ENCODE results near the gene TEP1. TPM values are rescaled to one million over a fixed set of nuclear protein-coding genes. Genes with fewer than 3 reads are reported as not detected.
"Not testable (repeated sequence)": the region's sequence is repeated elsewhere in the genome, so short reads cannot be mapped to it uniquely, and the experiment has no call there.

TEP1 gene
- total RNA-seq = 10 to 100 TPM; 13.1 to 17.1 TPM
- long read RNA-seq = 0 reads

DNA sequence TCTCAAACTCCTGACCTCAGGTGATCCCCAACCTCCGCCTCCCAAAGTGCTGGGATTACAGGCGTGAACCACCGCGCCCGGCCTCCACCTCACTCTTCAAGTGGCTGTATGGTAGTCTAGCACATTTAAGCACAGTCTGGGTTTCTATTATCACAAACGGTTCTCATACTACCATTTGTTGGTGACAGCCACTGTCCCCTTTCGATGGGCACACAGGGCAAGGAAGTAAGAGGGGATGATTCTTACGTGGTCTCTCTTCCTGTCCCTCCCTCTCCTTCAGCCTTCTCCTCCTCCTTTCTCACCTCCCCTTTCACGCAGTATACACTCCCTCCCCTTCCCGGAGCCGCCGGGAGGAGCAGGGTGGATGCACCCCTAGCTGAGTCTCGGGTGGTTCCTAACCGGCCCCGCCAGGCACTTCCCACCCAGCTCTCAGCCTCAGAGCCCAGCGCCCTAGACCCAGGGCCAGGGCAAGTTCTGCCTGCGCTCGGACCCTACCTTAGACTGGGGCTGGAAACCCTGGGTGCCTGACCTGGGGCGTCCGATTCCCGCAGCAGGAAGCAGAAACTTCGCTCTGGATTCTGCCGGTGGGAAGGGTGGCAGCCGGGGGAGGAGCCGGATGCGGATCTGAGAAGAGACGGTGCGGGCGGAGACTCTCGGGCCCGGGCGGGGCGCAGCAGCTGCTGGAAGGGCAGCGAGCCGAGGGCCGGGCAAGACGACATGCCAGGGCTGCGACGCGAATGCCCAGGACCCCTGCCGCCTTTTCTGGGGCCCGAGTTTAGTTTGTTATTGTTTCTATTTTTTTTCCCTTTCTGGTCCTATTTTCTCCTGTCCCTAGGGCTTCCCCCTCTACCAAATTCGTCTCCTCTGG lies at the start of gene TEP1:
TEP1 (minus strand) TSS at position 626 of the 868 bp plus-strand sequence. CDS start 5,062 bp downstream, outside the sequence.
- DNase-seq = peak; percentile 94
- ATAC-seq = peak; percentile 97
- intact Hi-C loops (cut with DNase I) = loop anchor here (2.0 to 5.0 kb wide), 4 partner anchors 42 to 269 kb away; partner anchors contain the start of genes APEX1 (in 1 of the 2), OSGEP (in 1 of the 2) and RNASE4 (in 1 of the 2)

DNA sequence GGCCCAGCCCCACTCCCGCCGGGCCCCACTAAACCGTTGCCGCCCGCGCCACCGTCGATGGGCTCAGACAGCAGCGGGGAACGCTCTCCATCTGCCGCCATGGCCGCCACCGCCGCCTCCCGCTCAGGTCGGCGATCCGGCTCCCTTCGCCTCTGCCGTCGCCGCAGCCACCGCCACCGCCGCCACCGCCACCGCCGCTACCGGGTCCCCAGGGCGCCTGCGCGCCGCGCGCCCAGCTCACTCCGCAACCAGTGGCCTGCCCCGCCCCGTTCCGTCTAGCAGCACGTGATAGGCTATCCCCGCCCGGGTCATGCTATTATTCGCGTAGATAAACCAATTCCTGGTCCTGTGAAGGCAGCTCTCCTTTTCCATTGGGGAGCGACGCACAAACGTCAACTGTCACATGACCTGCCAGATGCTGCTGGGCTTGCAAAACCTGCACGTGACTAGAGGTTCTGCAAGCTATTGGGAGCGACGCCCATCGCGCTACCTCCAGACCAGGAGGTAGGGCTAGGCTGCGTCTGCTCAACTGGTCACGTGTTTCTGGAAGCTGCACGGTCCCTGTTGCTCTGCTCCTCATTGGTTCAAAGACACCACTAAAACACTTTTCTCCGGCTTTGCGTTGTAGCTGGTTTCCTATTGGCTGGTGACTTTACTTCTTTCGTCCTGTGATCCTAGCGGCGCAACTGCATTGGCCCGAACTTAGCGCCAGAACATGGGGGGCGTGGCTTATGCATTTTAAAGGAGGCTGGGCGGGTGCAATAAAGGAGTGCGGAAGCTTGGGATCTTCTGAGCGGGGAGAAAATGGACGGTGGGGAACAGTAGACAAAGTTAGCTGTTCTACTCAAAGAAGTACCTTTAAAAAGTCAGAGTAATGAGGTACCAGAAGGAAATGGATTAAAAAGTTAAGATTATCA lies 48.2 kb upstream of the TEP1 start, which contains the start of gene PIP4P1:
PIP4P1 (minus strand) TSS at position 210 of the 917 bp plus-strand sequence; CDS start at position 101, 109 bp downstream.
- ATAC-seq = peak; percentile 96 to 97
- DNase-seq = peak; percentile 99
- intact Hi-C loops (cut with DNase I) = loop anchor here in 1 of 2 donors (10.0 kb wide), 1 partner anchor 117 kb away; the partner anchor contains the start of gene PARP2

DNA sequence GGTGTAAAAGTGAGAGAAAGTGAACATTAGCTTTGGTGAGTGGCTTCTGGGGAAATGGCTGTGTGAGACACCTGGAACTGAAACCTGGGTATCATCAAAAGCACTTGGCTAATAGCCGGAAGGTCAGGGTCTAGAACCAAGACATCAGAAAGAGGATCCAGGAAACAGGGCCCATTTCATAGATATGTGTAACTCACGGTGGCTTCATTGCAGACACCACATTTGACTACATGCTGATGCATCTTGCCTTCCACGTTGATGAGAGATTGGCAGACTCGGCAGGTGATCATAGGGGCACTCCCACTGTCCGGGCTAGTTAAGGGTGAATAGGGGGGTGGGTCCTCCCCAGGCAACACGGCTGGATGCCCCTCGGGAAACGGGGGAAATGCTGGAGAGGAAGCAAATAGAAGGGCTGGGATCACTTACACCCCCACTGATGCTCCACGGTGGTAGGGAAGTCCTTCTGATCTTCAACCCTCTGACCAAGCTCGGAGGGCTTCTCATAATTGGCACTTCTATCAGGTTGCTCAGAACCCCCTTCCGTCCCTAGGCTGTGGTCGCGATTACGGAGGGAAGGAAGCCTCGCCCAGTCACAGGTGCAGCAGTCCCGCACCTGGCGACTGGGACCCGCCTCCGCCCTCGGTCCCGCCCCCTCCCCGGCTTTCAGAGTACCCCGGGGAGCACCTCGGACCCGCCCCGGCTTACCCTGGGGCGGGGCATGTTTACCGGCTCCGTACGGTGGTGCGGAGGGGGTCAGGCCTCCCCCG lies 47.3 kb upstream of the TEP1 start:
- DNase-seq (no peak), ATAC-seq (peak; percentile 0 to 20)
- intact Hi-C loops (cut with DNase I) = loop anchor here in 1 of 2 donors (10.0 kb wide), 1 partner anchor 116 kb away; the partner anchor contains the start of gene PARP2

DNA sequence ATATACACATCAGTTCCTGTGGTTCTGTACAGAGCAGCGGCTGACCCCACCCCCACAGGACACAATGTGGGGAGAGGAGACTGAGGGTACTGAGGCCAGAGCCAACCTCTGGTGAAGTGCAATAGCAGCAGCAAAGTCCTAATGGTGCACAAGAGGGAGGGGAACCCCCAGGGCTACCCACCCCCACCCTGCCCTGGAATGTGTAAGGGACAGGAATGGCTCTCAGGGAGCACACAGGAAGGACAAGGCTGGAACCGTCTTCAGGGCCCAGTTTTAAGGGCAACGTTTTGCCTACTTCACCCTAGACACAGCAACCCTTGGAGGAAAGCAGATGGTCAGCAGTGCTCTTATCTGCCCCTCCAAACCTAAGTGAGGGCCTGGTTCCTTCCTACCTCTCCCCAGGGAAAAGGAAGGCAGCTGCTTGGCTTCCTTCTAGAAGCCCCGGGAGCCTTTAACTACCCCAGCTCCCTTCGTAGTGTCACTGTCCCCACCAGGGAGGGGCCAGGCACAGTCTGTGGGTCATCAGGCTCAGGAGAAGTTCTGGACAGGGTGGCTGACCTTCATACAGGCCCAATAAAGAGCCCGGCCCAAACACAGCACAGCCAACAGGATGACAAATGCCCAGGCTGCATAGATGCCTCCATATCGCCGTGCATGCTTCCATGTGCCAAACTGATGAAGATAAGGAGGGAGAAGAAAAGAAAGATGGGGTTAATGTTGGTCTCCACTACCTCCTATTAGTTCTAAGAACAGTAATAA lies 44.9 kb upstream of the TEP1 start:
- DNase-seq = no peak
- intact Hi-C loops (cut with DNase I) = loop anchor here in 1 of 2 donors (10.0 kb wide), 2 partner anchors 113 to 227 kb away; partner anchors contain the start of genes ANG, PARP2 and RNASE4
- no peak for ATAC-seq

DNA sequence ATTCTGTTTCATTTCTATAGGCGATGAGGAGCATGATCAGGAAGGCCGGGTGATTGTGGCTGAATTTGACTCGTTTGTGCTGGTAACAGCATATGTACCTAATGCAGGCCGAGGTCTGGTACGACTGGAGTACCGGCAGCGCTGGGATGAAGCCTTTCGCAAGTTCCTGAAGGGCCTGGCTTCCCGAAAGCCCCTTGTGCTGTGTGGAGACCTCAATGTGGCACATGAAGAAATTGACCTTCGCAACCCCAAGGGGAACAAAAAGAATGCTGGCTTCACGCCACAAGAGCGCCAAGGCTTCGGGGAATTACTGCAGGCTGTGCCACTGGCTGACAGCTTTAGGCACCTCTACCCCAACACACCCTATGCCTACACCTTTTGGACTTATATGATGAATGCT lies 43.7 kb upstream of the TEP1 start:
- DNase-seq = peak; percentile 34
- ATAC-seq = no peak
- intact Hi-C loops (cut with DNase I) = loop anchor here in 1 of 2 donors (10.0 kb wide), 2 partner anchors 112 to 228 kb away; partner anchors contain the start of genes ANG, PARP2 and RNASE4

DNA sequence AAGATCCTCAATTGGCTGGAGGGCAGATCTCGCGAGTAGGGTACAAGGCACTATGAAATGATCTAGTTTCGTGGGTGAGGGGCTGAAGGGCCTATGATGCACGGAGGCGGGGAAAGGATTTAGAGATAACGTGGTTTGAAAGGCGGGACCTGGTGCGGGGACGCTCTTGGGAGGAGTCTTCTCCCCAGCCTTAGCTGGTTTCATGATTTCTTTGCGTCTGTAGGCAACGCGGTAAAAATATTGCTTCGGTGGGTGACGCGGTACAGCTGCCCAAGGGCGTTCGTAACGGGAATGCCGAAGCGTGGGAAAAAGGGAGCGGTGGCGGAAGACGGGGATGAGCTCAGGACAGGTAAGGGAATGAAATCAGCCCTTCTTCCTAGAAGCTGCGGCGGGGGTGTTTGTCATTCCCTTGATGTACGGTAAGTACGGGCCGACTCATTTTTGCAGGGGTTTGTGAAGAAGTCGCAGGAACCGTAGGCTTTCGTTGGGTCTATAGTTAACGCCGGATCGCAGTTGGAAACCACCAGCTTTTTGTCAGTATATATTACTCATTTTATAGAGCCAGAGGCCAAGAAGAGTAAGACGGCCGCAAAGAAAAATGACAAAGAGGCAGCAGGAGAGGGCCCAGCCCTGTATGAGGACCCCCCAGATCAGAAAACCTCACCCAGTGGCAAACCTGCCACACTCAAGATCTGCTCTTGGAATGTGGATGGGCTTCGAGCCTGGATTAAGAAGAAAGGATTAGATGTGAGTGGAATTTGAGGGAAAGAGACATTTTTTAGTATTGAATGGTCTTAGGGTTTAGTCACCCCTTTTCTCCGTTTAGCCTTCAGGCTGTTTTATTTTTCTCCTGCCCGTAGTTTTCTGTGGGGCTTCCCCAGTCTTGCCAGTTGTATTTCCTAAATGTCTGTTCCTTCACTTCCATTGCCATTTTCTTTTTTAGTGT lies 42.3 kb upstream of the TEP1 start:
- intact Hi-C loops (cut with DNase I) = loop anchor here in 1 of 2 donors (2.0 to 10.0 kb wide), 3 partner anchors 43 to 229 kb away; partner anchors contain the start of genes ANG, PARP2, RNASE4 and TEP1
- peak; percentile 66 to 76 for ATAC-seq
- no peak for DNase-seq

DNA sequence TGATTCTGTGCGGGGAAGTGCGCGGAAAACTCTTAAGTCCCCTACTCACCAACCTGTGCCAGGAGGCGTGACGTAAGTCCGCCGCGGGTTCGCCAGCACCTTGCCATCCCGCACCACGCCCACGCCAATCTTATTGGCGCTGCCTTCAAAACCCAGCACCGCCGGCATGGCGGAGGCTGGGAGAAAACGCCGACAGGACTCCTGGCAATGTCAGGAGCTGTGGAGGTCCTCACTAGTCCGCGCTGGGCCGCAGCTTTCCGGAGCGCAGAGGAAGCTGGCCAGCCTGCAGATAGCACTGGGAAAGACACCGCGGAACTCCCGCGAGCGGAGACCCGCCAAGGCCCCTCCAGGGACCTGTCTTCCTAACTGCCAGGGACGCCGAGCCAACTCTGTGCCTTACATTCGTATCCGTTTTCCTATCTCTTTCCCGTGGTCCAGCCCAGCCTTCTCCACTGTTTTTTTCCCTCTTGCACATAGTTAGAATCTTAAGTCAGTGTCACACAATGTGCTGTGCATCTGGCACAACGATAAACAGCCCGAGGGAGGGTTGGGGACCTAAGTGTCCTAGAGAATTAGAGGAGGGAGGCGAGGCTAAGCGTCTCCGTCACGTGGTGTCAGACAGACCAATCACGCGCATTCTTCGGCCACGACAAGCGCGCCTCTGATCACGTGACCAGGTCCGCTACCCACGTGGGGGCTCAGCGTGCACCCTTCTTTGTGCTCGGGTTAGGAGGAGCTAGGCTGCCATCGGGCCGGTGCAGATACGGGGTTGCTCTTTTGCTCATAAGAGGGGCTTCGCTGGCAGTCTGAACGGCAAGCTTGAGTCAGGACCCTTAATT lies 41.4 kb upstream of the TEP1 start, which contains the start of the genes APEX1 and OSGEP:
APEX1 (plus strand) TSS at position 711 of the 839 bp plus-strand sequence. CDS start 420 bp downstream, outside the sequence.
OSGEP (minus strand) TSS at position 297 of the 839 bp plus-strand sequence; CDS start at position 168, 129 bp downstream.
- intact Hi-C loops (cut with DNase I) = loop anchor here in 1 of 2 donors (2.0 to 10.0 kb wide), 3 partner anchors 42 to 230 kb away; partner anchors contain the start of genes ANG, PARP2, RNASE4 and TEP1
- DNase-seq (peak; percentile 99), ATAC-seq (peak; percentile 96)

DNA sequence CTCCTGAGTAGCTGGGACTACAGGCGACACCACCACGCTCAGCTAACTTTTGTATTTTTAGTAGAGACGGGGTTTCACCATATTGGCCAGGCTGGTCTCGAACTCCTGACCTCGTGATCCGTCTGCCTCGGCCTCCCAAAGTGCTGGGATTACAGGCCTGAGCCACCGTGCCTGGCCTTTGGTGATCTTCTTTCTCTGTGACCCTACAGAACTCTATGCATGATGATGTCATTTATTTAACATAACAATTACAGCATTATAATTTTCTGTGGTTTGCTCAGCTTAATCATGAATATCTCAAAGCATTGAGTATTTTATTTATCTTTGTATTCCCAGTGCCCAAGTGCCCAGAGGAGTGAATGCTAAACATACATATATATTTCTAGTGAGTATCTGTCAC lies 39.5 kb upstream of the TEP1 start:
- ATAC-seq, DNase-seq: not testable (repeated sequence)
- intact Hi-C loops (cut with DNase I) = loop anchor here in 1 of 2 donors (10.0 kb wide), 2 partner anchors 108 to 232 kb away; partner anchors contain the start of genes ANG, PARP2 and RNASE4

DNA sequence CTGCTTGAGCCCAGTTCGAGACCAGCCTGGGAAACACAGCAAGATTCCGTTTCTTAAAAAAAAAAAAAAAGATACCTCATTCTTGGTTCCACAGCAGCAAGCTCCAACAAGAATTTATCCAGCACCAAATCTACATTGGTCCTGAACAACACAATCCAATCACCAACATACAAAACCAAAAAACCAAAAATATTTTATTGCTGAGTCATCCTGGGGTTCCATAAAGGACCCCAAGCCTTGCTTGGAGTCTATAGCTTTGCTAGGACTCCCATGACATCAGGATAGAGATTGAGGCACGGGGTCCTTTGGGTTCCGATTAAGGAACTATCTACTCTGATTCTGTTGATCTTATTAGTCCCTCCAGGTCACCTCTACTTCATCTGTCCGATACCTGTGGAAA lies 33.6 kb upstream of the TEP1 start:
- intact Hi-C loops (cut with DNase I) = no loop called here
- DNase-seq (no peak), ATAC-seq (no peak)

DNA sequence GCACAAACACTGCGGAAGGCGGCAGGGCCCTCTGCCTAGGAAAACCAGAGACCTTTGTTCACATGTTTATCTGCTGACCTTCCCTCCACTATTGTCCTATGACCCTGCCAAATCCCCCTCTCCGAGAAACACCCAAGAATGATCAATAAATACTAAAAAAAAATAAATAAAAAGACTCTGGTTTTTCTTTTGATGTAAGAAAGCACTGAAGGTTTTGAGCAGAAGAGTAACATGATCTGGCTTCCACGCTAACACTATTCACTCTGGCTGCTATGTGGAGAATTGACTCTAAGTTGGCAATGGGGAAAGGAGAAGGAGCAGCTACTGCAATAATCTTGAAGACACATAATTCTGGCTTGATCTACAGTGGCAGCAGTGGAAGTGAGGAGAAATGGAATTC lies 30.3 kb upstream of the TEP1 start:
- ATAC-seq; DNase-seq; intact Hi-C loops (cut with DNase I): not testable (repeated sequence)

DNA sequence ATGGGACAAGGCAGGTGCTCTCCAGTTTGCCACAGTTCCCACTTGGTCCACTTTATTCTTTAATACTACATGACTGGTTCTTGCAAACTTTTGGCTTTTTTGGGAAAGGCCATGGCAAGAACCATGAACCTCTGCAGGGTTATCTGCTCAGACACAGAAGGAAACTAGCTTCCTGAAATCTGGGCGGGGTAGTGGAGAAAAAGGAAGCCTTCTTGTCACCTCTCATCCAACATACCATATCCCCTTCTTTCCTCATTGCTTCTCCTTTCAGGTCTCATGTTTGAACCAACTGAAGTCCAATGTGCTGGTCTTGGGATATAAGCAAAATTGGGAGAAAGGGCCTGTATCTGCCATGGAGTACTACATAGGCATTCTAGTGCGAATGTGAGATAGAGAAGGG lies 28.2 kb upstream of the TEP1 start:
- DNase-seq (no peak), ATAC-seq (no peak)
- intact Hi-C loops (cut with DNase I) = no loop called here

DNA sequence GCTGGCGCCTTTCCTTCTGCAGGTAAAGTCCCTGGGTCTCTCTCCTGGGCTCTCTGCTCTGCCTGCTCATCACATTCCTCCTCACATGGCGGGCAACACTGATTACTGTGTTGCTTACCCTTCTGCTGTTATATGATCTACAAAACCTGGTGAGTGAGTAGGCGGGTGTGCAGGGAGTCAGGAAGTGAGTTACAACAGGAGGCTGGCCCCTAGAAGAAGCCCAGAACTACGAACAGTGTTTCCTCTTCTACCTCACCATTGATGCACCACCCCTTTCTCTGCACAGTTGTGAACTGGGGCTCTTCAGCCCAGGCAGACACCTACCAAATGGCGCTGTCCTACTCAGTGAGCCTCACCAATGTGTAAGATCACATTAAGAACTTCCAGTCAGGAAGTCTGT lies 27.6 kb upstream of the TEP1 start:
- no peak for DNase-seq
- intact Hi-C loops (cut with DNase I) = no loop called here
- ATAC-seq = no peak

DNA sequence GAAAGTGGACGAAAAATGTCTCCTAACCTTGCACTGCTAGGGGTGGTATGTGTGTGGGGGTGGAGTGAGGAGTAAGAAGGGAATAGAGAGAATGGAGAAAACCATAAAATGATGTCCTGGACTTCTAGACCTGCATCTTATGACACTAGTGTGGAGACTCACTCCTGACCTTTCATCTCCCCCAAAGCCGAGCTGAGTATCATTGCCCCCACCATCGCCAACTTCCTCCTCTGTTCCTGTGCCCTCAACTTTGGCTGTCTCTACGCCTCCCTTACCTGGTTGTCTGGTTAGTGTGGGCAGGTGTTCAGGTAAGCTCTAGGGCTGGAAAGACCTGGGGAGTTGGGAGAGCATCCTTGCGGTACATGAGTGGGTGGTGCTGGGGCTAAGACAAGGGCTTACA lies 27.2 kb upstream of the TEP1 start:
- ATAC-seq (no peak), DNase-seq (no peak)
- intact Hi-C loops (cut with DNase I) = no loop called here

DNA sequence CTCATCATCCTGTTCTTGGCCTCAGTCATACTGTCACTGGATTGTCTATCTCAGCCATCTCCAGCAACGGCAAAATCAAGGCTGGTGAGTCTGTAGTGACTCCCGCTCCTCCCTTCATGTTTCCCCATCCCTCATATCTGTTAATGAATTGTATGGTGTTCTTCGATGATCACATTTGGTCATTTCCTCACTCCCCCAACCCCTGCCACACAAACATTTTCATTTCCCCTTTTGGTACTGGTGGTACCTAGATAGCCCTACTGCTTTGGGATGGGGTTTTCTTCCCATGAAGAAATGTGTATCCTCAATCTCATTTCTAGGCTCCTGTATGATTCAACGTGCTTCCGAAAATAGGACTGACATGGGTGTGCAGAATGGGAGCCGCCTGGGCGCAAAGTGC lies 25.4 kb upstream of the TEP1 start:
- no peak for ATAC-seq
- DNase-seq = no peak

DNA sequence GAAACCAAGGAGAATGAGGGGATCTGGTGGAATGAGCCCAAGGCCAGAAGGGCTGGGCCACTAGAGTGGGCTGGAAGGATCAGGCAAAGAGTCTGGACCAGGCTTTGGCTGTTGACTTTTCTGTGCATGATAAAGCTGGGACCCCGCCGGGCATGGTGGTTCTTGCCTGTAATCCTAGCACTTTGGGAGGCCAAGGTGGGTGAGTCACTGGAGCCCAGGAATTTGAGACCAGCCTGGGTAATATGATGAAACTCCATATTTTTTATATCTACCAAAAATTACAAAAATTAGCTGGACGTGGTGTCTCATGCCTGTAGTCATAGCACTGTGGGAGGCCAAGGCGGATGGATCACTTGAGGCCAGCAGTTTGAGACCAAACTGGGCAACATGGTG lies 23.1 kb upstream of the TEP1 start:
- DNase-seq (no peak), ATAC-seq (no peak)
- intact Hi-C loops (cut with DNase I) = no loop called here

More for the DNA sequence above, 25.4 kb upstream of the TEP1 start:
- intact Hi-C loops (cut with DNase I) = no loop called here
